8988T (cell line): ENCODE measurements around the gene ADORA2A.
"Not testable (repeated sequence)": the region's sequence is repeated elsewhere in the genome, so short reads cannot be mapped to it uniquely, and the experiment has no call there.

Source experiments
- DNase-seq: peaks from one replicate; pipeline ENCODE4 v3.0.0; 2011

Gene ADORA2A

GRCh38 chr22:24455751-24456426 lies 28.5 kb downstream of the ADORA2A start:
- DNase-seq = no peak

GRCh38 chr22:24457894-24458420 lies 30.6 kb downstream of the ADORA2A start:
- no peak for DNase-seq

- no peak for DNase-seq
Observed at GRCh38 chr22:24459911-24460310, 32.5 kb downstream of the ADORA2A start.

GRCh38 chr22:24460418-24461089 lies 33.2 kb downstream of the ADORA2A start:
- no peak for DNase-seq

DNA sequence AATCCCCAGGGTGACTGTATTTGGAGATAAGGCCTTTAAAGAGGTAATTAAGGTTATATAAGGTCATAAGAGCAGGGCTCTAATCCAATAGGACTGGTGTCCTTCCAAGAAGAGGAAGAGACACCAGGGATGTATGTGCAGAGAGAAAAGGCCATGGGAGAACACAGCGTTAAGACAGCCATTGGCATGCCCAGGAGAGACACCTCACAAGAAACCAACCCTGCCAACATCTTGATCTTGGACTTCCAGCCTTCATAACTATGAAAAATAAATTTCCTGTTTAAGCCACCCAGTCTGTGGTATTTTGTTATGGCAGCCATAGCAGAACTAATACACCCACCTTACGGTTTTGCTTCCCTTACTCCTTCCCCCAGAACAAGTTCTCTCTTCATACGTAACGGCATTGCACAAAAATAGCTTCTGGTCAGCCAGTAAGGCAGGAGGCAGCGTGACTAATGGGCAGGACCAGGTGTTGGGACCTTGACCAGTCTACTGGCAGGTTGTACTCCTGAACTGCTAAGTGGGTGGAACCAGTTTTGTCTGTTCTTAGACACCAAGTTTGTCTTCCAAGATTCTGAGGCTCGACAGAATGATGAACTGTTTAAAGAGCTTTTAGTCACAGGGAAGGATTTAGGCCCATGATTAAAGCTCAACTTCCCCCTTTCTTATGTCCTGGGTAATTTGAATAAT lies 35.8 kb downstream of the ADORA2A start:
- DNase-seq = no peak

DNA sequence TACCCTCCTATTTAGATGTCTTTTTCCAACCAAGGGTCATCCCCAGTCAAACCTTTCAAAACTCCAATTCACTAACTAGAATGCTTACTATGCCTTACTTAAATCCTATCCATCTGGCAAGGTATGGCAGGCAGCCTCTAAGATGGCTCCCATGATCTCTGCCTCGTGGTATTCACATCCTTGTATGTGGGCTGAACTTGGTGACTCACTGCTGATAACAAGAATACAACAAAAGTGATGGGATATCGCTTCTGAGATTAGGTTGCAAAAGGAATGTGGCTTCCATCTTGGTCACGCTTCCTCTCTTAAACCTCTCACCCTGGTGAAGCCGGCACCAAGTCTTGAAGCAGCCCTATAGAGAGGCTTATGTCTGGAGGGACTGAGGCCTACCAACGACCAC lies 38.2 kb downstream of the ADORA2A start:
- DNase-seq = no peak

DNA sequence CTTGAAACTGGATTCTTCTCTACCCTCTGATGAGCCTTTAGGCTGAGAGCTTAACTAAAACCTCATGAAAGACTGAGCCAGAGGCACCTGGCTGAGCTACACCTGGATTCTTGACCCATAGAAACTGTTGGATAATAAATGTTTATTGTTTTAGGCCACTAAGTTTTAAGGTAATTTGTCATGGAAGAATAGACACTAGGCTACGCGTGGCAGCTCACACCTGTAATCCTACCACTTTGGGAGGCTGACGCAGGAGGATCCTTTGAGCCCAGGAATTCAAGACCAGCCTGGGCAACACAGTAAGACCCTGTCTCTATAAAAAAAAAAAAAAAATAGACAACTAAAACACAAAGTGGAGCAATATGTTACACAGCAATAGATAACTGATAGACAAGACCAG lies 38.6 kb downstream of the ADORA2A start:
- no peak for DNase-seq

- DNase-seq = no peak
Observed at GRCh38 chr22:24466716-24467328, 39.4 kb downstream of the ADORA2A start.

- no peak for DNase-seq
Observed at GRCh38 chr22:24467340-24467739, 39.9 kb downstream of the ADORA2A start.

GRCh38 chr22:24471570-24471969 lies 44.2 kb downstream of the ADORA2A start:
- no peak for DNase-seq

- no peak for DNase-seq
Observed at GRCh38 chr22:24473284-24473683, 45.9 kb downstream of the ADORA2A start.

GRCh38 chr22:24474221-24474620 lies 46.8 kb downstream of the ADORA2A start:
- DNase-seq = no peak

DNA sequence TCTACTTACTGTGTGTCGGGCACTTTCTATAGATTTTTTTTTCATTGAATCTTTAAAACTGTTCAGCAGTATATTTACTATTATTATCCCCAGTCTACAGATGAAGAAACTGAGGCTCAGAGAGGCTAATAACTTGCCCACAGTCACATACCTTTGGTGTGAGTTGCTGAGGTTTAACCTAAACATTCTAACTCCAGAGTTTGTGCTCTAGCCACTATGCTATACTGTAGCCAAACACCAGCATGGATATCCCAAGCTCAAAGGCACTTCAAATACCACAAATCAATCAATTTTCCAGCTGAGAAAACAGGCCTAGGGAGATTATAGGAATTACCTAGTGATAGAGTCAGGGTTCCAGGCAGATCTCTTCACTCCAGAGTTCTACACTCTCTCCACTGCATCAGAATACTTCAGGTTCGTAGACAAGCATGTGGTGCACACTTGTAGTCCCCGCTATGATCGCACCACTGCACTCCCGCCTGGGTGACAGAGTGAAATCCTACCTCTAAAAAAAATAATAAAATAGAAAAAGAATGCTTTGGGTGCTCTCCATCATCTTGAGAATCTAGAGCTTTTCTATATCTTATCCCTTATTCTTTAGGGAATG lies 47.4 kb downstream of the ADORA2A start:
- DNase-seq = no peak

DNA sequence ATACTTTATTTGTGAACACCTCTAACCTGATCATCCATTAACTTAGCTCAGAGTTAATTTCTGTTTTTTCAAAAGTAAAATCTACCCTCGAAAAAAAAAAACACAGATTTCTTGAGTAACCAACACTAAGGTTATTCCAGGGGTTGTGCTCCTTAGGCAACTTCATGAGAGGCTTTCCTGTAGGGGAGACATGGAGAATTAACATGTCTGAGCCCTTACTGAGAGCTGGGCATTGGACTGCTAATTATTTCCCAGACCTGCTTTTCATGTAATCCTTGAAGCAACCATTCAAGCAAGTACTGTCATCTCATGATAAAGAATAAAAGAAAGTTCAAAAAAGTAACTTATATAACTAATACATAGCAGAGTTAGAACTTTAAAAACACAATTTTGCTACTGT lies 54.2 kb downstream of the ADORA2A start:
- no peak for DNase-seq

DNA sequence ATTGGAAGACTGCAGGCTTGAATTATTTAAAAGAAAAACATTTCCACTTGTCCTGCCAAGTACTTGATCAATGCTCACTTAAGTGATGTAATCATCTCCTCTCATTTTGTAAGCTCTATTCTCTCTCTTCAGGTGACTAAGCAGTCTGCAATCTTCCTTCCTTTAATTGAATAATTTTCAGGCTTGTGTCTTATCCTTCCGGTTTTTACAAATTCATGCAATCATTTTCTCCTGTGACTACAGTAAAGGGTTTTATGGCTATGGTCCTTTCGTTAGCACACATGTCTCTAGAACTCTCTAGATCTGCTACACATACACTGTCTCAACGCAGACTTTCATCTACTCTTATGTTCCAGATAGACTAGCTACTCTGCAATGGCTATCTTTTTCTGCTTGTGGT lies 55.2 kb downstream of the ADORA2A start:
- DNase-seq = no peak

DNA sequence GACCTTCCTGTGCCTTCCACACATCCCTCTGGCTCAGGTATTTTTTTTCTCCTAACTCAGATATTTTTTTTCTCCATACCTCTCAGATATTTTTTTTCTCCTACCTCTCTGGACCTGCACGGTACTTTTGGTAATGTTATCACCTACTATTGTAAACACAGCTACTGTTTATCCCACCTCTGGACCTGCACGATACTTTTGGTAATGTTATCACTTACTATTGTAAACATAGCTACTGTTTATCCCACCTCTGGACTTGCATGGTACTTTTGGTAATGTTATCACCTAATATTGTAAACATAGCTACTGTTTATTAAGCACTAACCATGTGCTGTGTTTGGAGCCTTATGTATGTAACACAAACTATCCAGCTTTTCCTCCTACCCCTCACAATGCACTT lies 55.6 kb downstream of the ADORA2A start:
- no peak for DNase-seq

DNA sequence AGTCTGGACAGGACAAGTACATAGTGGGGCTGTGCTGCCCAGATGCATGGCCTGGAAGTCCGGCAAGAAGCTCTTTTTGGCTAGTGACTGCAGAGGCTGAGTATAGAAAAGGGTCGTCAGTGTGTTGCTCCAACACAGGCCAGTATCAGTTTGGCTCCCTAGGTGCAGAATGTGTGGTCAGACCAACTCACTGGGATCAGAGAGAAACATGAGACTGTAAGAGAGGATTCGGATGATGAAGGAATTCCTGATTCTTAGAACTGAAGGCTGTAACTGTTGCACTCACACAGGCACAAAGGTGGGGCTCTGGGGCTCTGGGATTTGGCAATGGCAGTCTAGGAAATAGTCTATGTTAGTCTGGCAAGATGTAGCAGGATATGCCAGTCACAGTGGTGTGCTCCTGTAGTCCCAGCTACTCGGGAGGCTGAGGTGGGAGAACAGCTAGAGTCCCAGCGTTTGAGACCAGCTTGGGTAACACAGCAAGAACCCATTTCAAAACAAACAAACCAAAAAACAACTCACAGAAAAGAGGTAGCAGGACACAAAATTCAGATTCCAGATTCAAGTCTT lies 56.7 kb downstream of the ADORA2A start:
- DNase-seq = no peak

GRCh38 chr22:24485170-24485569 lies 57.8 kb downstream of the ADORA2A start:
- DNase-seq = no peak

- no peak for DNase-seq
Observed at GRCh38 chr22:24485608-24486007, 58.2 kb downstream of the ADORA2A start.

DNA sequence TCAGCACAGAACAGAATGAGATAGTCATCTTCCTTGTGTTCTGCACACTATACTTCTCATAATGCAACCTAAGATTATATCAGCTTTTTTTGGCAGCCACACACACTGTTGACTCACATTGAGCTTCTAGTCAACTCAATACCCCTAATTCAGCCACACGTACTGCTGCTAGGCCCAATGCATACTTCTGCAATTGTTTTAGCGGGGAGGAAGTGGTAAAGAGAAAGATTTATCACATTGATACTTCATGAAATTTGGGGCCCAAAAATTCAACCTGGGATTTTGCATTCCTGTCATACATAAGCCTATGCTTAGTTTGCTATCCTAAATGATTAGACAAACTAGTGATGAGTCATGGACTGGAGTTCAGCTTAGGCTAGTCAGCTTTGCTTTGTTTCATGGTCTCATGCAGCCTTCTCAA lies 59.1 kb downstream of the ADORA2A start:
- DNase-seq = no peak

DNA sequence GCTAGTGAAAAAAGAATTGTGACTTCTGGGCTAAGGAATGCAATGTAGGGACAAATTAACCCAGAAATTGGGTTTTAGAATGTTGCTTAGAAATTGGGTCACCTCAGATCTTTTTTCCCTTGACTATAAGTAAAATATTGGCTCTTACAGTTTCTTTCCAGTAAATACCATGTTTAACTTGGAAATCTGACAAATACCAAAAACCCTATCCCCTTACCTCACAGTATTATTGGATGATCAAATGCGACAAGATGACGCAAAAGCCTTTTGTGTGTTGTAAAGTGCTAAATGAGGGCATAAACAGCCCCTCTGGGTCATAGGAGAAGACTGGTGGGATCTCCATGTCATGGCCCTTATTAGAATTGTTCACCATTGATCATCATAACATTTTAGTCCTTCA lies 61.6 kb downstream of the ADORA2A start:
- no peak for DNase-seq

GRCh38 chr22:24489434-24489833 lies 62.0 kb downstream of the ADORA2A start:
- not testable (repeated sequence) for DNase-seq
